ENCODE results near the gene WWOX.

The WWOX gene

DNA sequence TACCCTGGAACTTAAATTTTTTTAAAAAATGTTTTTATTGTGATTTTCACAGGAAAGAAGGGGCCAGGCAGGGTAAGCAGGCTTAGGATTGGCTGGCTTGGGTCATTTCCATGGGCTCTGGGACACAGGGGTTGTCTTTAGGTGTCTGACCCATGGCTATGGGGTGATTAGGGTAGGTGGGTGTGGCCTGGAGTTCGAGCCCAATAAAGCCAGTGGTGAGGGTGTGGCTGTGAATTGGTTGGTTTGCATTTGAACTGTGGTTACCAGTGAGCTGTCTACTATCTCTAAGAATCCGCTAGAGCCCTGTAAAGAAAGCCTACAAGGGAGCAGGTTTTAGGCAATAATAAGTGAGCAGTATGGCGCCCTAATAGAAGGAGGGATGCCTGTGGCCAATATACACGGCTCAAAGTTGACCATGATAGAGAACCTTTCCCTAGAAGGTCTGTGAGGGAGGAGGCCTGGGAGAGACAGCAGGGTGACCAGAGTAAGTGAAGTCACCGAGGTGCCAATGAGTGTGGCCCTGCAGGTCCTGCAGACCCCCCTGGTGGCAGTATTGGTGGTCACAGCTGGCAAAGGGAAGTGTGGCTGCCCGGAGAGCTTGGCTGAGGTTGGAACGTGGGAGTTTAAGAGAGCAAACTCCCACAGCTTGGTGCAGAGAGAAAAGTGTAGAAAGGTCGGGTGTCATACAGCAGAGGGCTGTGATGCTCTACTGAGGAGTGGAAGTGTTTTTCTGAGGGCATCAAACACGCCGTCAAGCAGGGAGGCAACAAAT, 454.0 kb downstream of the WWOX start:
- H3K4me3 ChIP-seq (ENCODE audit: low read depth, low read length) = no peak overlapping the region

DNA sequence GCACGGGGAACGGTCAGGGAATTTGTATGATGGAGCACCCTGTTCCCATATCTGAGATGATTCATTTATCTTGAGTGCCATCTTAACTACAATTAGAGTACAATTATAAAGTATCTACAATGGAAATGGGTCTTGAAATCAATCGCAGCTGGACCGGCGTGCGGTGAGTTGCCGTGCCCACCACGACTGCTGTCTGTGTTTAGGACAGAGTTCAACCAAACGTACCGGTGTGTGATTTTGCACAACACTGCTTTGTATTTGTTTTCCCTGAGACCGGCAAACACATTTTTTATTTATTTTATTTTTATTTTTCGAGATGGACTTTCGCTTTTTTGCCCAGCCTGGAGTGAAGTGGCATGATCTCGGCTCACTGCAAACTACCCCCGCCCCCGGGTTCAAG, 457.0 kb downstream of the WWOX start:
- H3K4me3 ChIP-seq (ENCODE audit: low read depth, low read length) = no peak overlapping the region

DNA sequence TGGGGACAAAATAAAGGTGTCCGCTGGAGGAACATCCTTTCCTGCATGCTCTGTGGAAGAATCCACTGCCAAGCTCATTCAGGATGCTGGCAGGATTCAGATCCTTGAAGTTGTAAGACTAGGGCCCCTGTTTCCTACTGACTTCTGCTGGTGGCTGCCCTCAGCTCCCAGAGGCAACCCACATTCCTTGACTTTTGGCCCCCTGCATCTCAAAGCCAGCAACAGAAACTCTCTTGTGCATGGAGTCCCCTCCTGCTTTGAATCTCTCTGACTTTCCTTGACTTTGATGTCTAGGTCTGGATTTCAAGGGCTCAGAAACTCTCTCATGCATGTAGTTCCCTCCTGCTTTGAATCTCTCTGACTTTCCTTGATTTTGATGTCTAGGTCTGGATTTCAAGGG, 461.5 kb downstream of the WWOX start:
- no peak overlapping the region for H3K4me3 ChIP-seq (ENCODE audit: low read depth, low read length)

DNA sequence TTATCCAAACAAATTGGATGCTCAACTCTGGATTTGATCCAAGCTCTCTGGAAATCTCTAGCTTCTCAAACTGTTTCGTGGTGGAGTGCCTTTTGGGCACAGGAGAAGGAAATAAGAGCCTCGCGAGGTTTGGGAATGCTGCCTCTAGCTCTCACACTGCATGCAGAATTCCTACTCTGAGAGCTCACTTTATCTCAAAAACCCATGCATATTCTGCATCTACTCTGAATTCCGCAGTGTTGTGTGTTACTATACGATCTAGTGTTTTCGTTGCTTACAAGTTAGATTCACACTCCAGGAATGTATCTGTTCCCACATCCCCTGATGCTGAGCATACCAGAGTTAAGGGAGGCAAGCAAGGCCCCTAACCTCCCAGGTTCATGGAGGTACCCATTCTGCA, 462.7 kb downstream of the WWOX start:
- H3K4me3 ChIP-seq (ENCODE audit: low read depth, low read length) = no peak overlapping the region

DNA sequence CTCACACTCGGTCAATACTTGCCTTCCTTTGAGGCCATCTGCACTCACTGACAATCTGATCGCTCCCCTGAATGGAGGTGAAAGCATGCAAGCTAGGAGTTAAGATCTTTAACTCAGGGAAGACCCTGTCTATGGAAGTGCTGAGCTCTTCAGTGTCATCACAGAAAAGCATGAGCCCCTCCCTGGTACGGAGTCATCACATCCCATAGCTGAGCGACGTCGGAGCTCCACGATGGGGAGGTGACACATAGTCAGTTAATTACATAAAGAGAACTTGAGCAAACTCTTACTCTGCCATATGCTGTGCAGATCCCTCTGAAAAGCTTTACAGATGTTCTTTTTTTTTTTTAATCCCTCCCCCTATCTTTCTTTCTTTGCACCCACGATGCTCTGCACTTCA, 463.2 kb downstream of the WWOX start:
- no peak overlapping the region for H3K4me3 ChIP-seq (ENCODE audit: low read depth, low read length)

DNA sequence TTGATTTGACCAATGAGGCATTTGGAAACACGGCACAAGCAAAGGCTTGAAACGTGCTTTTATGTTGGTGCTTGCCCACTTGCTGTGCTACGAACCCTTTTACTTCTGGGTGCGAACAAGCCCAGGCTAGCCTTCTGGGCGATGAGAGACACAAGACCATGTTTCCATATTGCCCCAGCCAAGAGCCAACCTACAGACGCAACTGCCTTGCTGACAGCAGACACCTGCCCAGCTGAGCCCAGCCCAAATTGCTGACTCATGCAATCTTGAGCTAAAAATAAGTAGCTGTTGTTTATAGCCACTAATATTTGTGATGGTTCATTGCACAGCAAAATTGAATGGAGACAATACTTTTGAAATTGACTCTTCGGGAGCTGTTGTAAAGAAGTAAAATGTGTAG, 464.5 kb downstream of the WWOX start:
- H3K4me3 ChIP-seq (ENCODE audit: low read depth, low read length) = no peak overlapping the region

DNA sequence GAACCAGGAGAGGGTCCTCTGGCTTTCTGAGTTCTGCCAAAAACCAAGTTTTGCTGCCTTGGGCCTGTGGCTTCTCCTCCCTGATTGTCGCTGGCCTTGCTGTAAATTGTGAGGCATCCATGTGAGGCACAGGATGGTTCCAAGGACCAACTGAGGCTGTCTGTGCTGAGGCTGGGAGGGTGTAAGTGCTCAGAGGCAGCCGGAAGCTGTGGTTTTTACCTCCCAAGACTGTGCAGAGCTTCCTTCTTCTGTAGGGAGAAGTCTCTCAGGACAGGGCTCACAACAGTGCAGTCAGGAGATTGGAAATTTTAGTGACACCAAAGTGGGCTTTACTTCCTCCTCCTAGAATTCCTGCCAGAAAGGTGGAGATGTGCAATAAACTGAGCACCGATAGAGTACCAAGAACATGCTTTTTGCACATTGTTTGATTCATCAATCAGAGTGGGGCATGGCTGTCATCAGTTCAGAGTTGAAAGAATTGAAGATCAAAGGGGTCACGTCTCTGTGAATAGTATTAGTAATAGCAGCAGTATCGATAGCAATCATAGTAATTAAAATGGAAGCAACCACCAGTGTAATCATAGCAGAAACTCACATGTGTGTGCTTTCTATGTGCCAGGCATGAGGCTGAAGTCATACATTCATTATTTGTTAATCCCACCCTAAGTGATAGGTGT, 467.1 kb downstream of the WWOX start:
- H3K4me3 ChIP-seq (ENCODE audit: low read depth, low read length) = no peak overlapping the region

DNA sequence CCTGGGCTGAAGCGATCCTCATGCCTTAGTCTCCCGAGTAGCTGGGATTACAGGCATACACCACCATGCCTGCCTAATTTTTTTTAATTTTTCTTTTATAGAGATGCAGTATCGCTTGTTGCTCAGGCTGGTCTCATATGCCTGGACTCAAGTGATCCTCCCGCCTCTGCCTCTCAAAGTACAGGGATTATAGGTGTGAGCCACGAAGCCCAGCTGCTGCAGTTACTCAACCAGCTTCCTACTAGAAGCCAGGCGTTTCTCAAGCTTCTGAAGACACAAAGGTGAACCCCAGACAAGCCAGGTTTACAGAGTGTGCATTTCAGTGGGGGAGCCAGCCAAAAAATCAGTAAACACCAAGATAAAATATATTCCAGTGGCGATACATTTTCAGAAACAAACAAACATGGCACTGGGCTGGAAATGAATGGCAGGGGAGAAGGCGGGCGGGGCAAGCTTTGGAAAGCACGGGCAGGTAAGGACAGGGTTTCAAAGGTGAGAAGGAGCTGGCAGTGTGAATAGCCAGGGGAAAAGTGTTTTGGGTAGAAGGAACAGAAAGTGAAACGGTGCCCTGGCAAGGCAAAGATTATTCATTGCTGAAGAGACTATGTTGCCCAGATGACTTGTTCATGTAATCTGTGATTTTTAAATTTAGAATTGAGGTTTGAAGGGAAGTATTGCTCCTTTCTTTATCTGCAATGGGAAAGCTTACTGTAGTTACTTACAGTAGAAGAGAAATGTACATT, 471.1 kb downstream of the WWOX start:
- H3K4me3 ChIP-seq (ENCODE audit: low read depth, low read length) = no peak overlapping the region

DNA sequence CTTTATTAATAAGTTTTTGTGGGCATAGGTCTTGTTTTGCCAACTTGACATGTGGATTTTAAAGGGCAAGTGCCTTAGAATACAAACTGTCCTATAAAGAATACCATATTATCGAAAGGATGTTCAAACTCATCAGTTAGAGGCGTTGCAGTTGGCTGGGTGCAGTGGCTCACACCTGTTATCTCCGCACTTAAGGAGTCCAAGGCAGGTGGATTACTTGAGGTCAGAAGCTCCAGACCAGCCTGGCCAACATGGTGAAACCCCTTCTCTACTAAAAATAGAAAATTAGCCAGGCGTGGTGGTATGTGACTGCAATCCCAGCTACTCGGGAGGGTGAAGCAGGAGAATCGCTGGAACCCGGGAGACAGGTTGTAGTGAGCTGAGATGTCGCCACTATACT, 472.0 kb downstream of the WWOX start:
- no peak overlapping the region for H3K4me3 ChIP-seq (ENCODE audit: low read depth, low read length)

DNA sequence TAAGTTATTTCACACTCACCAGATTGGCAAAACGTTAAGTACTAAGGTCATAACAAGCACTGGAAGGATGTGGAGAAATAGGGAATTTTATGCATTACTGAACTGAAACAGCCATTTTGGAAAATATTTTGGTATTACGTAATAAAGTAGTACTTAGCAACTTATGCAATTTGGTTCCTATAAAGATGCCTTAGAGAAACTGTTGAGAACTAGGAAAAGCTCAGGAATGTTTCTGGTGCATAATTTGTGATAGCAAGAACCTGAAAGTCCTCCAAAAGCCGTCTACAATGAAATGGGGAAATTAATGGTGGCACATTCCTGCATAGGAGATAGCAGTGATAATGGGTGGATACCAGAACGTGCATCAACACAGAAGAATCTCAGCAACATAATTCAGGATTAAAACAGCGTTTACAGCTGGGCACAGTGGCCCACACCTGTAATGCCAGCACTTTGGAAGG, 472.5 kb downstream of the WWOX start:
- H3K4me3 ChIP-seq (ENCODE audit: low read depth, low read length) = no peak overlapping the region

DNA sequence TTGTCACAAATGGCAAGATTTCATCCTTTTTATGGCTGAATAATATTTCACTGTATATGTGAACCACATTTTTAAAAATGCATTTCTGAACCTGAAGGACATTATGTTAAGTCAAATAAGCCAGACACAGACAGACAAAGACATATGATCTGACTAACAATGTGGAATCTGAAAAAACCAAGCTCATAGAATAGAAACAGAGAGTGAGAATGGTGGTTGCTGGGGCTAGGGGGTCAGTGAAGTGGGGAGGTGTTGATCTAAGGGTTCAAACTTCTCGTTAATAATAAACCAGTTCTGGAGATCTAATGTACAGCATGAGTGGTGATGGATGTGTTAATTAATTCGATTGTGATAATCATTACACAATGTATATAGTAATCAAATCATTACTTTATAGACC, 475.1 kb downstream of the WWOX start:
- no peak overlapping the region for H3K4me3 ChIP-seq (ENCODE audit: low read depth, low read length)

DNA sequence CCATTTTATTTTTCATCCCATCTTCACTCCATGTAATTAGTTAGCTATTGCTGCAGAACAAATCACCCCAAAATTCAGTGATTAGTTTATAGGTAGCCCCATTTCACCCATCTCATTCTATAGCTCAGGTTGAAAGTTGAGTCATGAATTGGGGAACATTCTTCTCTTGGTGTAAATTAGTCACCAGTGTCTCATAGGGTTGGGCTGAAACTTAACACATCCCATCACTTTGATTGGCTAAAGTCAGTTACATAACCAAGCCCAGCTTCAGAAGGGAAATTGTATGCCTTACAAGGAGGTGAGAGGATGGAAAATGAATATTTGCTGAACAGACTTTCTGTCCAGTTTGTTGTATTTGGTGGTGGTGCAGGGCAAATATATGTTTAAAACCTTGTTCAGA, 477.5 kb downstream of the WWOX start:
- H3K4me3 ChIP-seq (ENCODE audit: low read depth, low read length) = no peak overlapping the region

DNA sequence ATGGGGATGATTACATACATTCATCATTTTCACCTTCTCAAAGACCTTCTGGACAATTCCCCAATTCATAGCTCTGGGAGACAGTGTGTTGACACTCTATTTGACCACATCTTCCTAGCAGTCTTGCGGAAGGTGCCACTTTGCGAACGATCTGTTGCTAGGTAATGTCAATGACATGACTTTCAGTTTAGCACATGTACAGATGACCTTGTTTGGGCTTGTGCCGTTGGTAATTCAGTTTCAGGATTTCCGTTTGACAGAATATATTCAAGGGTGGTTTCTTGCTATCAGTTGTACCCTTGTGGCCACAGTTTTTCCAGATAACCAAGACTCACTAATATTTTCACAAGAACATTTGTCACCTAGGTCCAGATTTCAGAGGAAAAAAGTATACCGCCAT, 478.2 kb downstream of the WWOX start:
- no peak overlapping the region for H3K4me3 ChIP-seq (ENCODE audit: low read depth, low read length)

DNA sequence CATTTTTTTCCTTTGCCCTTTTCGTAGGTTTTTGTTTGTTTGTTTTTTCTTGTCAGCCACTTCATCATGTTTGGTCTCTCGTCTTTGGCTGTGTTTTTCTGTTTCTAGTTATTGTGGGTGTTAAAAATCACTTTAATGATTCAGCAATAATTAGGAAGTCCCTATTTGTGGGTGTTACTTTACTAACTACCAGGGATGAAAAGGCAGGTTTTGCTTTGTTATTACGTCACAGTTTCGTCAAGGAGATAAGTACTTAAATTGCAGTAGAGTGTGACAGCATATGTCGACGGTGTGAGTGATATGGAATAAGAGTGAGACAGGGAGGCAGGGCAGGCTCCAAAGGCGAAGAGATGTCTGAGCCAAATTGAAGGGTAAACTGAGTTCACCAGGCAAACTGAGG, 479.6 kb downstream of the WWOX start:
- H3K4me3 ChIP-seq (ENCODE audit: low read depth, low read length) = no peak overlapping the region

DNA sequence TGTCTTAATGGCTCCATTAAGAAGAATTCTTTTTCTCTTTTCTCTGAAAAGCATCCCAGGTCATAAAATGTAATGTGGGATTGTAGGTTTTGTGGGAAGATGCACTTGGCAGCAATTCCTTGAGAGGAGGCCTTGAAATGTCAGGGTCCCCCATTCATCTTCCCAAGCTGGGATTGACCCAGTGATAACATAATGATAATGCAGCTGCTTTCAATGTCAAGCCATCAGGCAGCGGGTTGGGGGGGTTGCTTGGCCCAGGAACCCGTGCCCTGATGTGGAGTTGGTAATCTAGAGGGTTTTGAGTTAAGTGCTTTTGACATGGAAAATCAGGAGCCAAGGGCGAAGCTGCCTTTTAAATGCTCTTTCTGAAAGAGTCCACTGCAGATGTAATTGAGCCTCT, 484.0 kb downstream of the WWOX start:
- no peak overlapping the region for H3K4me3 ChIP-seq (ENCODE audit: low read depth, low read length)

DNA sequence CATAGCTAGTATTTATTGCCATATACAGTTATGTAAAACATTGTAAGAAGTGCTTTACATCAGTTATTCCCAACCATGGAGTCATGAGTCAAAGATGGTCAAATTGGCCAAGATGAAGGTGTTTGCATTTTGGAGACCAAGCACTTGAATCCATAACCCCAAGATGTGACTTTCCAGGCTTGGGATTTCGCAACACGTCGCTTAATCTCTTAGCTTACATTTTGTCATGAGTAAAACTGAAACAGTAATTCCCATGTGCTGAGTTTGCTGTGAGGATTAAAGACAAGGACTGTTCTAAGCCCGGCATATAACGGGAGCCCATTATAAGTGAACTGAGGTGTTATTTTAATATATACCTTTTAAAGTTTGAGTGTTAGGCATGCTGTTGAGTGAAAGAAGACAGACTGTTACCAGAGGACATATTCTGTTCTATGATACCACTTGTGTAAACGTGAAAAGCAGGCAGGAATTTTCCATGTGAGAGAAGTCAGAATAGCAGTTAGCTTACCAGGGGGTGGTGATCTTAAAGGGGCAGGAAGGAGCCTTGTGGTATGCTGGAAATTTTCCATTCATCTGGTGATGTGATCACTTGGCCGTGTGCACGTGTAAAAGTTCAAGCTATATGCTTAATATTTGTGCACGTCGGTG, 484.9 kb downstream of the WWOX start:
- H3K4me3 ChIP-seq (ENCODE audit: low read depth, low read length) = no peak overlapping the region

DNA sequence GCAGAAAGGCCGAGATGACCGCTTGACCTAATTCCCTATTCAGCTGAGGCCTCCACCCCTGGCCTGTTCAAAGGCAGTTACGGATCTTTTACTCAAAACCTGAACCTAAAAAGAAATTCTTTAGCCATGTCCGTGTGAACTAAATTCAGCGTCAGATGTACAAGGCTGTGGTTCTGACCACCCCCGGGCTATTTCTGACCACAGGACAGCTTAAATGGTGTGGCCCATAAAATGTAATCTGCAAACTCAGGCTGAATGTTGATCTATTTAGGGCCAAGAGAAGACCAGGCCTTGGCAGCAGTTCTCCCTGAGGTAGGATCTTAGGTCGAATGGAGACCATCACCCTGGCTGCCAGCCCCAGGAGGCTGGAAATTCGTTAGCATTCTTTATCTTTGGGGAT, 485.5 kb downstream of the WWOX start:
- no peak overlapping the region for H3K4me3 ChIP-seq (ENCODE audit: low read depth, low read length)

DNA sequence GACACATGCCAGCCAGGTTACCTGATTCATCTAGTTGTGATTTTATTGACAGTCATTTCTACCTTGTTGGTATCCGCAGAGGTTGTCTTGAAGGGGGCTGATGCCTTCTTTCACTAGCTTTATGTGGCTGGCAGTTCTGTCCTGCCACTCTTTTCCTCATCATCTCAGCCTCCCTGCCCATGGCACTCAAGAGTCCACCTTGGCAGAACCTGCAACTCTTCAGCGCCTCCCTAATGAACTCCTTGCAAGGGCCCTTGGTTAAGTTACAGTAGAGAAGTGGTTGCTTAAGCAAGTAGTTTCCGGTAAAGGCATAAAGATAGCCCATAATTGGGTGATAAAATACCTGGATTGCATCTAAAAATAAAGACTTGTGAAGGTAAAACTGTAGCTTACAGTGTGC, 489.9 kb downstream of the WWOX start:
- H3K4me3 ChIP-seq (ENCODE audit: low read depth, low read length) = no peak overlapping the region

DNA sequence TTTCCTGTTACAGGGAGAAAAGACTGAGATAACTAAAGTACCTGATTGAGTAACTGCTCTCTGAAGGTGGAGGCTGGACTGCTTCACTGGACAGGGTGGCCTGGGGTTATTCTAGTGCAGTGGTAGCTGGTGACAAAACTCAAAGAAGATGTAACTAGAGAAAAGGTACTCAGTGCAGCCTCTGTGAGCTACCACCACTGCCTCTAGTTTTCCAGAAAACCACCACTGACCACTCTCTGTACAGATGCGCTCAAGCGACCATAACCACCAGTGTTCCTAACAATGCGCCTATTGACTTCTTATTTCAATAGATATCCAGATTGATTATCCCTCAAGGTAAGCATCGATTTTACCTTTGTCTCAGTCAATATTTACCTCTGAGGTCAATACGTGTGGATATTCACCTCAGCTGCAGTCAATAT, 492.2 kb downstream of the WWOX start:
- H3K4me3 ChIP-seq (ENCODE audit: low read depth, low read length) = no peak overlapping the region

DNA sequence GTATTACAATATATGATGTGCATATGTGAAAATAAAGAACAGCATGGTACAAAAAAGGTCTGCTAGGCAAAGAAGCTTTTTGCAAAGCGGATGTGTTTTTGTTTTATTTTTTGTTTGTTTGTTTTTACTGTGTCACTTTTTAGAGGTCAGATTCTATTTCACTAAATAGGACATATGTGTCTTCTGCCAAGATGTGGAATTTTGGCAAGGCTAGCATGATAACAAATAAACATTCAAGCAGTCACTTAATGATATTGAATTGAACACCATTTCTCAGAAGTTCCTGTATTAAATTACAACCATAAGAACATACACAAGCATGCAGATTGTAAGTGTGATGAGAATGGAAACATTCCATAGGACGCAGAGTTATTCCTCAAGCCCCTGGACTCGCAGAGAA, 492.7 kb downstream of the WWOX start:
- H3K4me3 ChIP-seq (ENCODE audit: low read depth, low read length) = no peak overlapping the region

DNA sequence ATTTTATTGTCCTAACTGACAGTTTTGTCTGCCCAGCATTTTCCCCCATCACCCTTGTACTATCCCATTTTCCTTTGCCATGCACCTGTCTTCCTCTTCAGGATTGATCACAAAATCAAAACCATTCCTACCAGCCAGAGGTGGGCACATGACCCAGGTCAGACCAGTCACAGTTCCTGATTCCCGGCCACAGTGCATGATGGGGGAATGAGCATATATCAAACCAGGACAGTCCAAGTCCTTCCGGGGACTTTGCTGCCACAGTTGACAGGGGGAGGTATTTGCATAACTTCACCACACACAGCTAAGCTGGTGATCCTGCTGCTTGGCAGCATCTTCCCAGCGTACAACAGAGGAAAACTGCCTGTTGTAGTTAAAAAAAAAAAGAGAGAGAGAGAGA, 493.9 kb downstream of the WWOX start:
- H3K4me3 ChIP-seq (ENCODE audit: low read depth, low read length) = no peak overlapping the region
